Trophoblast cell (in vitro differentiated cells and primary cell): ENCODE results near the gene SDR9C7.
"Not testable (repeated sequence)": the region's sequence is repeated elsewhere in the genome, so short reads cannot be mapped to it uniquely, and the experiment has no call there.

ENCODE experiments used
- DNase-seq, 2 donors: peaks; one replicate each; pipeline ENCODE4 v3.0.0-alpha.2; 2016
- H2AFZ ChIP-seq: 2 replicates; pipeline ENCODE4 v1.6.1; 2013; ENCODE audit warnings: low read length, moderate library complexity, mild to moderate bottlenecking; ENCODE audit not compliant: insufficient read depth, poor library complexity
- H2AK5ac ChIP-seq: 2 replicates; pipeline ENCODE4 v1.6.1; 2013; ENCODE audit warnings: mild to moderate bottlenecking, low read length
- H2BK120ac ChIP-seq: 2 replicates; pipeline ENCODE4 v1.6.1; 2013; ENCODE audit warnings: low read length, mild to moderate bottlenecking, moderate library complexity; ENCODE audit not compliant: insufficient read depth, poor library complexity
- H2BK12ac ChIP-seq: 2 replicates; pipeline ENCODE4 v1.6.1; 2013; ENCODE audit warnings: mild to moderate bottlenecking, low read length, moderate library complexity
- H2BK5ac ChIP-seq: 2 replicates; pipeline ENCODE4 v1.6.1; 2013; ENCODE audit warnings: low read length, low read depth, moderate library complexity, mild to moderate bottlenecking; ENCODE audit not compliant: poor library complexity
- H3K14ac ChIP-seq: 2 replicates; pipeline ENCODE4 v1.6.1; 2013; ENCODE audit warnings: mild to moderate bottlenecking, low read length
- H3K18ac ChIP-seq: 2 replicates; pipeline ENCODE4 v1.6.1; 2013; ENCODE audit warnings: mild to moderate bottlenecking, low read length
- H3K23ac ChIP-seq: 2 replicates; pipeline ENCODE4 v1.6.1; 2013; ENCODE audit warnings: low read length
- H3K27ac ChIP-seq: 2 replicates; pipeline ENCODE4 v1.5.1; 2013; ENCODE audit warnings: low read depth, mild to moderate bottlenecking, inconsistent platforms, low read length, moderate library complexity
- H3K27me3 ChIP-seq: 2 replicates; pipeline ENCODE4 v1.6.1; 2013; ENCODE audit warnings: inconsistent platforms, mild to moderate bottlenecking, low read length, moderate library complexity; ENCODE audit not compliant: insufficient read depth
- H3K36me3 ChIP-seq, 2 experiments: 1 replicate in 1 of 2; 2 replicates in 1 of 2; pipeline ENCODE4 v1.6.1; 2013; ENCODE audit warnings: low read length in 2 of 2, mild to moderate bottlenecking in 2 of 2, moderate library complexity in 1 of 2; ENCODE audit not compliant: insufficient read depth in 2 of 2, control insufficient read depth in 1 of 2
- H3K4ac ChIP-seq: 2 replicates; pipeline ENCODE4 v1.6.1; 2013; ENCODE audit warnings: low read depth, mild to moderate bottlenecking, low read length, moderate library complexity
- H3K4me1 ChIP-seq, 2 experiments: 1 replicate in 1 of 2; 2 replicates in 1 of 2; pipeline ENCODE4 v1.6.1; 2013; ENCODE audit warnings: low read length in 2 of 2, mild to moderate bottlenecking in 2 of 2, moderate library complexity in 1 of 2; ENCODE audit not compliant: insufficient read depth in 2 of 2, control insufficient read depth in 1 of 2
- H3K4me2 ChIP-seq: 2 replicates; pipeline ENCODE4 v1.6.1; 2013; ENCODE audit warnings: inconsistent platforms, mild to moderate bottlenecking, low read length, moderate library complexity
- H3K4me3 ChIP-seq: 2 replicates; pipeline ENCODE4 v1.5.1; 2013; ENCODE audit warnings: mild to moderate bottlenecking, low read depth, low read length, inconsistent platforms
- H3K79me1 ChIP-seq: one replicate; pipeline ENCODE4 v1.6.1; 2013; ENCODE audit warnings: low read length
- H3K79me2 ChIP-seq: 2 replicates; pipeline ENCODE4 v1.6.1; 2013; ENCODE audit warnings: low read length, mild to moderate bottlenecking; ENCODE audit not compliant: control insufficient read depth, insufficient read depth, poor library complexity
- H3K9ac ChIP-seq: 2 replicates; pipeline ENCODE4 v1.6.1; 2013; ENCODE audit warnings: mild to moderate bottlenecking, low read length
- H3K9me3 ChIP-seq: 2 replicates; pipeline ENCODE4 v1.6.1; 2013; ENCODE audit warnings: low read depth, mild to moderate bottlenecking, control low read depth, inconsistent platforms, low read length; ENCODE audit not compliant: insufficient read depth
- H4K12ac ChIP-seq: 2 replicates; pipeline ENCODE4 v1.6.1; 2013; ENCODE audit warnings: low read depth, mild to moderate bottlenecking, low read length, moderate library complexity
- H4K8ac ChIP-seq: 2 replicates; pipeline ENCODE4 v1.6.1; 2013; ENCODE audit warnings: low read depth, mild to moderate bottlenecking, low read length, moderate library complexity
- H4K91ac ChIP-seq: one replicate; pipeline ENCODE4 v1.6.1; 2013; ENCODE audit warnings: low read depth, mild to moderate bottlenecking, low read length, moderate library complexity
- WGBS: extraction: QIAGEN DNeasy Blood & Tissue Kit; methylation state at CpG from one replicate; pipeline ENCODE4 v1.1.7; 2013; ENCODE audit warnings: missing lambda C conversion rate; ENCODE audit not compliant: insufficient read length, insufficient coverage; ENCODE audit errors: extremely low coverage; 5-methylcytosine and 5-hydroxymethylcytosine counted together

Gene SDR9C7

DNA sequence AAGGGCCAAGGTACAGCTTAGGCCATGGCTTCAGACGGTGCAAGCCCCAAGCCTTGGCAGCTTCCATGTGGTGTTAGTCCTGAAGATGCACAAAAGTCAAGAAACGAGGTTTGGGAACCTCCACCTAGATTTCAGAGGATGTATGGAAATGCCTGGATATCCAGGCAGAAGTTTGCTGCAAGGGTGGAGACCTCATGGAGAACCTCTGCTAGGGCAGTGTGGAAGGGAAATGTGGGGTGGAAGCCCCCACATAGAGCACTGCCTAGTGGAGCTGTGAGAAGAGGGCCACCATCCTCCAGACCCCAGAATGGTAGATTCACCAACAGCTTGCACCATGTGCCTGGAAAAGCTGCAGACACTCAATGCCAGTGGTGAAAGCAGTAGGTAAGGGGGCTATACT lies 24.8 kb downstream of the SDR9C7 start:
- H3K4ac ChIP-seq, H3K4me1 ChIP-seq, H3K79me2 ChIP-seq, H3K14ac ChIP-seq, H2AK5ac ChIP-seq, H2BK12ac ChIP-seq, H4K12ac ChIP-seq, H4K91ac ChIP-seq, H3K4me2 ChIP-seq, H4K8ac ChIP-seq, H3K18ac ChIP-seq, H3K79me1 ChIP-seq, H2AFZ ChIP-seq, H2BK5ac ChIP-seq, H3K23ac ChIP-seq, H3K27me3 ChIP-seq, H3K27ac ChIP-seq, DNase-seq, H3K36me3 ChIP-seq, H2BK120ac ChIP-seq, H3K9ac ChIP-seq: not testable (repeated sequence)
- peak overlapping the region; percentile 13 for H3K4me3 ChIP-seq
- no CpG with 5 or more reads among the region's 2 CpGs for WGBS
- peaks cover 17% of the 10 kb centered on the region for H3K9me3 ChIP-seq

DNA sequence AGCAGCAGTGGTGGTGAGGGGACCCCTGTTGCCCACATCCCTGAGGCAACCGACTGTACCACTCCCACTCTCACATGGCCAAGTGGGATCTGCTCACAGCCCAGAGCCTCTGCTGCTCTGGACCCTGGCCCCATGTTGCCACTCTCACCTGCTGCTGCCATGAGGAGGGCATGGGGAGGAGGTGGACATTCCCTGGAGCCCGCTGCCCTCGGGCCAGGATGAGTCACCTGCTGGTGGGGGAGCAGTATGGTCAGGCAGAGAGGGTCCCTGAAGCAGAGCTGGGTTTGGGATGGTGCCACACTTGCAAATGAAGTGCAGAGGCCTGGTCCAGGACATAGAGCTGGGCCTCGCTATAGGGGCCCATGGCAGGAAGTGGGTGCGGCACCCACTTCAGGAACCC lies 26.1 kb downstream of the SDR9C7 start:
- no peak overlapping the region for H3K4ac ChIP-seq
- H3K79me2 ChIP-seq = no peaks in the 10 kb centered on the region
- H3K36me3 ChIP-seq = no peaks in the 10 kb centered on the region
- H4K8ac ChIP-seq = no peak overlapping the region
- no peak overlapping the region for H3K4me2 ChIP-seq
- no peak overlapping the region for H2BK120ac ChIP-seq
- no peak overlapping the region for H3K14ac ChIP-seq
- no peak overlapping the region for H2BK5ac ChIP-seq
- no peak overlapping the region for H2BK12ac ChIP-seq
- WGBS = no CpG with 5 or more reads among the region's 5 CpGs
- no peak overlapping the region for H4K12ac ChIP-seq
- no peak overlapping the region for H4K91ac ChIP-seq
- H3K23ac ChIP-seq = no peak overlapping the region
- no peak overlapping the region for H2AK5ac ChIP-seq
- H3K9ac ChIP-seq = no peak overlapping the region
- no peak overlapping the region for H3K27ac ChIP-seq
- H3K9me3 ChIP-seq = peaks cover 21% of the 10 kb centered on the region
- H3K4me3 ChIP-seq = no peak overlapping the region
- peak in 1 of 2 donors; percentile 17 for DNase-seq
- H3K27me3 ChIP-seq = no peaks in the 10 kb centered on the region
- no peaks in the 10 kb centered on the region for H3K79me1 ChIP-seq
- H3K4me1 ChIP-seq = no peaks in the 10 kb centered on the region
- no peak overlapping the region for H2AFZ ChIP-seq
- H3K18ac ChIP-seq = no peak overlapping the region

DNA sequence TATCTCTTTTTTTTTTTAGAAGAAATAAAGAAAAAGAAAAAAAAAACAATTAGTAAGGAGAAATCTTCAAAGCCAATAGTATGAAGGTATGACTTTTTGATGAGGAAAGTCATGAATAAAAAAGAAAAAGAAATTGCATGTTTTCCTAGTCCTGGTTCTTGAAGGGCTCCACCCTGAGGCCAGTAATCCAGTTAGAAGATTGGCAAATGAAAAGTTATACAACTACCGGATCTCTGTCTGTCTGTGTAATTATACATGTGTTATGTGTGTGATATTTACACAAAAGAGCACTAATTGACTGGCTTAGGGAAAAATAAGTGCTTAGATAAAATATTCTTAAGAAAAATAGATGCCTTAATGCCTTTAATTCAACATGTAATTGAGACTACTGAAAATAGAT lies 28.4 kb downstream of the SDR9C7 start:
- Histone ChIP-seq H2BK12ac (no peak overlapping the region), H3K4me3 (no peak overlapping the region)
- no CpG with 5 or more reads among the region's 1 CpG for WGBS

DNA sequence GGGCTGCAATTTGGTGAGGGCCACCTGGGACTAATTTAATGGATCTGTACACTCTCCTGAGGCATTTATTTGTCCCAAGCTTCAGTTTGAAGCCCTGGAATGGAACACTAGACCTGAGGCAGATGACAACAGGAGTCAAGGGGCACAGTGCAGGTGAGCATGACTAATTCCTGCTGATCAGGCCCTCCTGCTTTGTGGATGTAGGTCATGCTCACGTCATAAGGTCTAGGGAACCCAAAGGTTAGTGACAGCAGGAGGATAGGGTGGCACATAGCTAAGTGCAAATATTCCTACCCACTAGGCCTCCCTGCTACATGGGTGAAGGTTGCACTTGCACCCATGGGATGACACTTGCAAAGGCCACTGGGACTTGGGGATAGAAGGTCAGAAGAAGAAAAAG lies 30.8 kb downstream of the SDR9C7 start:
- H2BK120ac ChIP-seq = no peak overlapping the region
- no peaks in the 10 kb centered on the region for H3K79me1 ChIP-seq
- no peak overlapping the region for H2BK12ac ChIP-seq
- no peak overlapping the region for H3K27ac ChIP-seq
- no peaks in the 10 kb centered on the region for H3K27me3 ChIP-seq
- no peaks in the 10 kb centered on the region for H3K4me1 ChIP-seq
- DNase-seq = no peak
- no peak overlapping the region for H3K18ac ChIP-seq
- H2BK5ac ChIP-seq = no peak overlapping the region
- H3K14ac ChIP-seq = no peak overlapping the region
- H3K4me2 ChIP-seq = no peak overlapping the region
- no CpG with 5 or more reads among the region's 1 CpG for WGBS
- H3K36me3 ChIP-seq = no peaks in the 10 kb centered on the region
- H3K23ac ChIP-seq = no peak overlapping the region
- no peak overlapping the region for H4K8ac ChIP-seq
- H4K91ac ChIP-seq = no peak overlapping the region
- peak overlapping the region; percentile 30 for H3K4me3 ChIP-seq
- no peak overlapping the region for H3K9ac ChIP-seq
- H3K4ac ChIP-seq = no peak overlapping the region
- H3K9me3 ChIP-seq = peaks cover 31% of the 10 kb centered on the region
- H2AFZ ChIP-seq = no peak overlapping the region
- H2AK5ac ChIP-seq = no peak overlapping the region
- no peak overlapping the region for H4K12ac ChIP-seq
- H3K79me2 ChIP-seq = no peaks in the 10 kb centered on the region

More for the DNA sequence above, 28.4 kb downstream of the SDR9C7 start:
- Histone ChIP-seq H2AFZ (no peak overlapping the region), H2AK5ac (no peak overlapping the region), H3K18ac (no peak overlapping the region), H4K8ac (no peak overlapping the region), H3K4me1 (no peaks in the 10 kb centered on the region), H4K91ac (no peak overlapping the region), H4K12ac (no peak overlapping the region), H3K14ac (no peak overlapping the region), H3K4me2 (no peak overlapping the region), H3K27ac (no peak overlapping the region), H2BK5ac (no peak overlapping the region), H3K27me3 (no peaks in the 10 kb centered on the region), H3K23ac (no peak overlapping the region), H3K79me1 (no peaks in the 10 kb centered on the region), H3K36me3 (no peaks in the 10 kb centered on the region), H3K79me2 (no peaks in the 10 kb centered on the region), H3K9me3 (peaks cover 30% of the 10 kb centered on the region), H2BK120ac (no peak overlapping the region), H3K9ac (no peak overlapping the region), H3K4ac (no peak overlapping the region)
- no peak for DNase-seq
